Mesenchymal stem cell (in vitro differentiated cells and primary cell): ENCODE data around the gene BIRC3.

Experiments
- DNase-seq: peaks from one replicate; pipeline ENCODE4 v3.0.0-alpha.2; 2013
- H2AFZ ChIP-seq: one replicate; pipeline ENCODE4 v1.6.1; 2013; ENCODE audit warnings: low read depth, mild to moderate bottlenecking, control low read depth, inconsistent platforms, low read length, moderate library complexity
- H2AK5ac ChIP-seq: 2 replicates; pipeline ENCODE4 v1.6.1; 2013; ENCODE audit warnings: low read length, moderate library complexity, mild to moderate bottlenecking, inconsistent platforms; ENCODE audit not compliant: severe bottlenecking
- H2BK120ac ChIP-seq: one replicate; pipeline ENCODE4 v1.6.1; 2013; ENCODE audit warnings: low read depth, mild to moderate bottlenecking, inconsistent platforms, low read length, moderate library complexity
- H2BK12ac ChIP-seq, 2 experiments: one replicate each; pipeline ENCODE4 v1.6.1; 2013; ENCODE audit warnings: inconsistent platforms in 2 of 2, low read length in 2 of 2, mild to moderate bottlenecking in 2 of 2, moderate library complexity in 2 of 2, control low read depth in 1 of 2
- H2BK15ac ChIP-seq: one replicate; pipeline ENCODE4 v1.6.1; 2013; ENCODE audit warnings: mild to moderate bottlenecking, low read depth, inconsistent platforms; ENCODE audit not compliant: poor library complexity, severe bottlenecking
- H2BK5ac ChIP-seq: 2 replicates; pipeline ENCODE4 v1.6.1; 2013; ENCODE audit warnings: low read depth, mild to moderate bottlenecking, low read length, control low read depth, inconsistent platforms; ENCODE audit not compliant: poor library complexity, severe bottlenecking
- H3K14ac ChIP-seq, 2 experiments: one replicate each; pipeline ENCODE4 v1.6.1; 2013; ENCODE audit warnings: inconsistent platforms in 2 of 2, low read length in 2 of 2, control low read depth in 1 of 2, mild to moderate bottlenecking in 1 of 2, moderate library complexity in 1 of 2
- H3K18ac ChIP-seq, 2 experiments: one replicate each; pipeline ENCODE4 v1.6.1; 2013; ENCODE audit warnings: inconsistent platforms in 2 of 2, low read length in 2 of 2, control low read depth in 1 of 2, low read depth in 1 of 2, mild to moderate bottlenecking in 1 of 2
- H3K23ac ChIP-seq, 2 experiments: one replicate each; pipeline ENCODE4 v1.6.1; 2013; ENCODE audit warnings: inconsistent platforms in 2 of 2, low read length in 2 of 2, mild to moderate bottlenecking in 2 of 2, moderate library complexity in 2 of 2, control low read depth in 1 of 2
- H3K27ac ChIP-seq: 2 replicates; pipeline ENCODE4 v1.5.1; 2013; ENCODE audit warnings: mild to moderate bottlenecking, moderate library complexity, low read length, control low read depth, inconsistent platforms; ENCODE audit not compliant: poor library complexity, severe bottlenecking
- H3K27me3 ChIP-seq, 2 experiments: 2 replicates each; pipeline versions ENCODE4 v1.6.1 to v1.7.0; 2013; ENCODE audit warnings: low read length in 2 of 2, mild to moderate bottlenecking in 2 of 2, moderate library complexity in 2 of 2, control low read depth in 1 of 2, inconsistent platforms in 1 of 2; ENCODE audit not compliant: control insufficient read depth in 1 of 2, insufficient read depth in 1 of 2
- H3K36me3 ChIP-seq, 2 experiments: 2 replicates each; pipeline versions ENCODE4 v1.6.1 to v1.7.0; 2013; ENCODE audit warnings: low read length in 2 of 2, control low read depth in 1 of 2, inconsistent platforms in 1 of 2, low read depth in 1 of 2, mild to moderate bottlenecking in 1 of 2; ENCODE audit not compliant: insufficient read depth in 2 of 2, control insufficient read depth in 1 of 2
- H3K4ac ChIP-seq, 2 experiments: one replicate each; pipeline ENCODE4 v1.6.1; 2013; ENCODE audit warnings: inconsistent platforms in 2 of 2, low read length in 2 of 2, mild to moderate bottlenecking in 2 of 2, moderate library complexity in 2 of 2, control low read depth in 1 of 2, low read depth in 1 of 2
- H3K4me1 ChIP-seq: 2 replicates; pipeline ENCODE4 v1.6.1; 2013; ENCODE audit warnings: low read depth, low read length, control low read depth; ENCODE audit not compliant: control insufficient read depth, insufficient read depth
- H3K4me2 ChIP-seq: 2 replicates; pipeline ENCODE4 v1.6.1; 2013; ENCODE audit warnings: low read length, mild to moderate bottlenecking, inconsistent platforms; ENCODE audit not compliant: poor library complexity, severe bottlenecking
- H3K4me3 ChIP-seq, 2 experiments: 2 replicates each; pipeline versions ENCODE4 v1.5.1 to v1.7.0; 2013; ENCODE audit warnings: low read length in 2 of 2, mild to moderate bottlenecking in 2 of 2, control low read depth in 1 of 2, low read depth in 1 of 2; ENCODE audit not compliant: insufficient read depth in 1 of 2
- H3K79me1 ChIP-seq: replicated peaks from 2 replicates; pipeline ENCODE4 v1.6.1; 2013; ENCODE audit warnings: mild to moderate bottlenecking, control low read depth, low read length, inconsistent platforms; ENCODE audit not compliant: poor library complexity, severe bottlenecking
- H3K9ac ChIP-seq: 2 replicates; pipeline ENCODE4 v1.7.0; 2013; ENCODE audit warnings: mild to moderate bottlenecking, low read length, moderate library complexity
- H3K9me3 ChIP-seq: 2 replicates; pipeline ENCODE4 v1.7.0; 2013; ENCODE audit warnings: mild to moderate bottlenecking, low read length; ENCODE audit not compliant: control insufficient read depth
- H4K8ac ChIP-seq: one replicate; pipeline ENCODE4 v1.6.1; 2013; ENCODE audit warnings: inconsistent platforms, mild to moderate bottlenecking, low read length, moderate library complexity
- H4K91ac ChIP-seq: one replicate; pipeline ENCODE4 v1.6.1; 2013; ENCODE audit warnings: mild to moderate bottlenecking, low read length, inconsistent platforms
- WGBS: methylation state at CpG from one replicate; pipeline ENCODE4 v1.1.7; 2013; ENCODE audit warnings: mixed read lengths; 5-methylcytosine and 5-hydroxymethylcytosine counted together

The BIRC3 gene

GRCh38 chr11:102304686-102305085 is 12.6 kb upstream of the BIRC3 start:
- 90% methylated on average over 3 of the region's 4 CpGs for WGBS
- no peak overlapping the region for H2AFZ ChIP-seq

GRCh38 chr11:102305352-102306047 is 11.8 kb upstream of the BIRC3 start:
- Histone ChIP-seq H2BK5ac (no peak overlapping the region), H2BK15ac (no peak overlapping the region), H2AK5ac (no peak overlapping the region), H3K4me3 (no peak overlapping the region), H4K8ac (no peak overlapping the region), H3K14ac (no peak overlapping the region), H3K79me1 (no peaks in the 10 kb centered on the region), H3K4me2 (no peak overlapping the region), H3K27me3 (no peaks in the 10 kb centered on the region), H3K4me1 (no peaks in the 10 kb centered on the region), H3K9me3 (peaks cover 20% of the 10 kb centered on the region), H4K91ac (no peak overlapping the region), H3K23ac (no peak overlapping the region), H3K36me3 (no peaks in the 10 kb centered on the region), H3K27ac (no peak overlapping the region), H2AFZ (no peak overlapping the region), H3K4ac (no peak overlapping the region), H2BK12ac (no peak overlapping the region), H3K9ac (no peak overlapping the region), H2BK120ac (no peak overlapping the region), H3K18ac (no peak overlapping the region)
- 71% methylated on average over 3 of the region's 3 CpGs for WGBS
- no peak for DNase-seq

More at GRCh38 chr11:102304686-102305085, 12.6 kb upstream of the BIRC3 start:
- no peak overlapping the region for H3K18ac ChIP-seq
- H3K4me1 ChIP-seq: no peaks in the 10 kb centered on the region
- H3K23ac ChIP-seq: no peak overlapping the region
- H3K4me2 ChIP-seq: no peak overlapping the region
- no peak overlapping the region for H3K14ac ChIP-seq
- DNase-seq: no peak
- H2BK12ac ChIP-seq: no peak overlapping the region
- no peak overlapping the region for H3K4me3 ChIP-seq
- no peaks in the 10 kb centered on the region for H3K27me3 ChIP-seq
- no peak overlapping the region for H2BK5ac ChIP-seq
- no peak overlapping the region for H2AK5ac ChIP-seq
- no peak overlapping the region for H3K9ac ChIP-seq
- no peak overlapping the region for H4K91ac ChIP-seq
- no peak overlapping the region for H4K8ac ChIP-seq
- no peak overlapping the region for H3K4ac ChIP-seq
- peaks cover 20% of the 10 kb centered on the region for H3K9me3 ChIP-seq
- no peak overlapping the region for H2BK15ac ChIP-seq
- no peaks in the 10 kb centered on the region for H3K79me1 ChIP-seq
- no peak overlapping the region for H3K27ac ChIP-seq
- H2BK120ac ChIP-seq: no peak overlapping the region
- no peaks in the 10 kb centered on the region for H3K36me3 ChIP-seq

GRCh38 chr11:102306048-102306597 is 11.2 kb upstream of the BIRC3 start:
- H3K4me2 ChIP-seq: no peak overlapping the region
- H2BK15ac ChIP-seq: no peak overlapping the region
- H4K91ac ChIP-seq: no peak overlapping the region
- no peak overlapping the region for H2BK120ac ChIP-seq
- no peak overlapping the region for H2AK5ac ChIP-seq
- H2AFZ ChIP-seq: no peak overlapping the region
- no peaks in the 10 kb centered on the region for H3K36me3 ChIP-seq
- 58% methylated on average over 2 of the region's 5 CpGs for WGBS
- H3K79me1 ChIP-seq: no peaks in the 10 kb centered on the region
- H3K18ac ChIP-seq: no peak overlapping the region
- H3K4me3 ChIP-seq: no peak overlapping the region
- no peak overlapping the region for H3K14ac ChIP-seq
- H4K8ac ChIP-seq: no peak overlapping the region
- H3K27me3 ChIP-seq: no peaks in the 10 kb centered on the region
- no peak overlapping the region for H3K9ac ChIP-seq
- no peak overlapping the region for H2BK5ac ChIP-seq
- no peak overlapping the region for H3K23ac ChIP-seq
- H3K9me3 ChIP-seq: peaks cover 20% of the 10 kb centered on the region
- no peaks in the 10 kb centered on the region for H3K4me1 ChIP-seq
- H3K4ac ChIP-seq: no peak overlapping the region
- H3K27ac ChIP-seq: no peak overlapping the region
- no peak for DNase-seq
- no peak overlapping the region for H2BK12ac ChIP-seq

GRCh38 chr11:102306817-102307726 is 10.2 kb upstream of the BIRC3 start:
- Histone ChIP-seq H3K9me3 (peaks cover 15% of the 10 kb centered on the region), H4K91ac (no peak overlapping the region), H3K9ac (no peak overlapping the region), H3K4me2 (no peak overlapping the region), H2BK12ac (no peak overlapping the region), H4K8ac (no peak overlapping the region), H3K4me3 (no peak overlapping the region), H3K14ac (no peak overlapping the region), H3K23ac (no peak overlapping the region), H2BK15ac (no peak overlapping the region), H3K4me1 (no peaks in the 10 kb centered on the region), H3K27ac (no peak overlapping the region), H2AFZ (no peak overlapping the region), H2BK120ac (no peak overlapping the region), H2AK5ac (no peak overlapping the region), H3K27me3 (no peaks in the 10 kb centered on the region), H3K79me1 (no peaks in the 10 kb centered on the region), H3K18ac (no peak overlapping the region), H3K4ac (no peak overlapping the region), H3K36me3 (no peaks in the 10 kb centered on the region), H2BK5ac (no peak overlapping the region)
- DNase-seq: no peak
- WGBS: 74% methylated on average over 8 of the region's 9 CpGs
